ENCODE data around the gene RBM4. TPM values are rescaled to one million over a fixed set of nuclear protein-coding genes. Genes with fewer than 3 reads are reported as not detected.

RBM4 gene
- total RNA-seq, 1 experiment from 2014 or later, result 164 TPM

DNA sequence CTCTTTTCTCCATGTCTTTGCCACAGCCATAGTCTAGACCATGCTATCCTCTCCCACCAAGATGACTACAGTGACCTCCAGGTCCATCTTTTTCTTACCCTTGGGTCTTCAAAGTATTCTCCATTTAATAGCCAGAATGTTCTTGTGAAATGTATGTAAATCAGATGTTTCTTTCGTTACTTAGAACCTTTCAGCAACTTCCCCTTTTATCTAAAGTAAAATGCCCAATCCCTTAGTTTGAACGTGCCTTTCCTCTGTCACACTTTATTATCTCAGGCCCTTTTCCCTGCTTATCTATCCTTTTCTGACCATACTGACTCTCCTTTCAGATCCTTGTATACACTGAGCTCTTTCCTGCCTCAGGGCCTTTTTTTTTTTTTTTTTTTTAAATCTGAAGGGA is 21.3 kb downstream of the RBM4 start:
- Histone ChIP-seq H2AFZ (ENCODE audit: low read length) (no peak overlapping the region), H3K36me3 (ENCODE audit: low read depth, low read length) (peaks cover 25% of the 10 kb centered on the region; the same call in 1 of the 2 replicates), H3K9ac (ENCODE audit: low read length) (no peak overlapping the region), H4K20me1 (ENCODE audit: low read length) (no peaks in the 10 kb centered on the region), H3K9me2 (replicated peaks; ENCODE audit: low read length) (no peaks in the 10 kb centered on the region), H3K4me3 (ENCODE audit: low read length) (no peak overlapping the region), H3F3A (ENCODE audit: low read length, unreplicated experiment) (no peaks in the 10 kb centered on the region), H3K4me2 (ENCODE audit: low read length) (no peak overlapping the region), H3K4me1 (ENCODE audit: insufficient read depth, low read length) (no peaks in the 10 kb centered on the region), H3K79me2 (ENCODE audit: low read length) (peaks cover 48% of the 10 kb centered on the region), H3K9me3 (ENCODE audit: low read length) (no peaks in the 10 kb centered on the region), H3K27ac (ENCODE audit: low read length) (no peak overlapping the region), H3K27me3 (ENCODE audit: low read length) (no peaks in the 10 kb centered on the region)
- ChIA-PET CTCF (interaction anchor here (0.6 kb wide), 3 partner anchors 37 to 69 kb away, joined by 3 to 10 read pairs (median 5); no protein-coding TSS in a partner anchor), POLR2A (ENCODE audit: unreplicated experiment) (interaction anchor here (0.5 to 0.6 kb wide), 3 partner anchors 17 to 124 kb away, joined by 3 to 14 read pairs (median 4); partner anchors contain the start of gene ZDHHC24)
- ATAC-seq (no peak), DNase-seq (no peak)
- no TSS peak for BruUV-seq (replicated peaks)
- TF ChIP-seq EZH2phosphoT487 (IDR thresholded peaks at IDR 0.05; ENCODE audit: borderline replicate concordance, low read length) (no peak), CTCF (conservative IDR thresholded peaks at IDR 0.05; ENCODE audit: low read depth, low read length) (no peak), EZH2 (IDR thresholded peaks at IDR 0.05; ENCODE audit: low read length, unreplicated experiment) (no peak)
- intact Hi-C loops (cut with micrococcal nuclease), result no loop called here

- no TSS peak for BruUV-seq (replicated peaks)
- Histone ChIP-seq H3K4me1 (ENCODE audit: insufficient read depth, low read length) (no peaks in the 10 kb centered on the region), H2AFZ (ENCODE audit: low read length) (no peak overlapping the region), H3K27me3 (ENCODE audit: low read length) (no peaks in the 10 kb centered on the region), H3K4me3 (ENCODE audit: low read length) (no peak overlapping the region), H3K36me3 (ENCODE audit: low read depth, low read length) (peaks cover 60% of the 10 kb centered on the region), H3K79me2 (ENCODE audit: low read length) (peaks cover 70% of the 10 kb centered on the region), H3K4me2 (ENCODE audit: low read length) (no peak overlapping the region), H4K20me1 (ENCODE audit: low read length) (peaks cover 9% of the 10 kb centered on the region; the same call in 1 of the 2 replicates), H3F3A (ENCODE audit: low read length, unreplicated experiment) (peaks cover 4% of the 10 kb centered on the region), H3K9ac (ENCODE audit: low read length) (no peak overlapping the region), H3K9me2 (replicated peaks; ENCODE audit: low read length) (no peaks in the 10 kb centered on the region), H3K9me3 (ENCODE audit: low read length) (no peaks in the 10 kb centered on the region), H3K27ac (ENCODE audit: low read length) (no peak overlapping the region)
- DNase-seq (no peak), ATAC-seq (no peak)
- CTCF ChIA-PET, result no interaction called here
- no peak for TF ChIP-seq EZH2 (IDR thresholded peaks at IDR 0.05; ENCODE audit: low read length, unreplicated experiment)
- TF ChIP-seq EZH2phosphoT487 (IDR thresholded peaks at IDR 0.05; ENCODE audit: borderline replicate concordance, low read length), result no peak
- no peak for TF ChIP-seq CTCF (conservative IDR thresholded peaks at IDR 0.05; ENCODE audit: low read depth, low read length)
- POLR2A ChIA-PET (ENCODE audit: unreplicated experiment), result no interaction called here
- intact Hi-C loops (cut with micrococcal nuclease), result no loop called here
Observed at GRCh38 chr11:66663741-66664296, 25.3 kb downstream of the RBM4 start.

GRCh38 chr11:66665369-66665768 is 26.9 kb downstream of the RBM4 start:
- ChIA-PET POLR2A (ENCODE audit: unreplicated experiment) (no interaction called here), CTCF (no interaction called here)
- H3K4me2 ChIP-seq (ENCODE audit: low read length), result no peak overlapping the region
- ATAC-seq (no peak), DNase-seq (no peak)
- H3K36me3 ChIP-seq (ENCODE audit: low read depth, low read length), result peaks cover 58% of the 10 kb centered on the region
- no peak overlapping the region for H2AFZ ChIP-seq (ENCODE audit: low read length)
- no peak overlapping the region for H3K27ac ChIP-seq (ENCODE audit: low read length)
- peaks cover 9% of the 10 kb centered on the region; the same call in 1 of the 2 replicates for H4K20me1 ChIP-seq (ENCODE audit: low read length)
- H3K9ac ChIP-seq (ENCODE audit: low read length), result no peak overlapping the region
- H3K9me2 ChIP-seq (replicated peaks; ENCODE audit: low read length), result no peaks in the 10 kb centered on the region
- no peak overlapping the region for H3K4me3 ChIP-seq (ENCODE audit: low read length)
- H3K27me3 ChIP-seq (ENCODE audit: low read length), result no peaks in the 10 kb centered on the region
- H3K4me1 ChIP-seq (ENCODE audit: insufficient read depth, low read length), result no peaks in the 10 kb centered on the region
- intact Hi-C loops (cut with micrococcal nuclease), result no loop called here
- peaks cover 74% of the 10 kb centered on the region for H3K79me2 ChIP-seq (ENCODE audit: low read length)
- TF ChIP-seq EZH2 (IDR thresholded peaks at IDR 0.05; ENCODE audit: low read length, unreplicated experiment), result no peak
- TF ChIP-seq EZH2phosphoT487 (IDR thresholded peaks at IDR 0.05; ENCODE audit: borderline replicate concordance, low read length), result no peak
- no peak for TF ChIP-seq CTCF (conservative IDR thresholded peaks at IDR 0.05; ENCODE audit: low read depth, low read length)
- no TSS peak for BruUV-seq (replicated peaks)
- H3K9me3 ChIP-seq (ENCODE audit: low read length), result no peaks in the 10 kb centered on the region
- H3F3A ChIP-seq (ENCODE audit: low read length, unreplicated experiment), result peaks cover 4% of the 10 kb centered on the region
